Stimulated activated CD8-positive, alpha-beta memory T cell treated with anti-CD3 and anti-CD28 coated beads, Interleukin-4, amount 100 ng/mL, for 48 hours (primary cell): ENCODE results near the gene CFAP74.
A peak's percentile ranks its signal among the peaks of the same experiment; 100 is the strongest.

Experiments
- DNase-seq: peaks from one replicate; pipeline ENCODE4 v3.0.0-alpha.2; 2020

Gene CFAP74

DNA sequence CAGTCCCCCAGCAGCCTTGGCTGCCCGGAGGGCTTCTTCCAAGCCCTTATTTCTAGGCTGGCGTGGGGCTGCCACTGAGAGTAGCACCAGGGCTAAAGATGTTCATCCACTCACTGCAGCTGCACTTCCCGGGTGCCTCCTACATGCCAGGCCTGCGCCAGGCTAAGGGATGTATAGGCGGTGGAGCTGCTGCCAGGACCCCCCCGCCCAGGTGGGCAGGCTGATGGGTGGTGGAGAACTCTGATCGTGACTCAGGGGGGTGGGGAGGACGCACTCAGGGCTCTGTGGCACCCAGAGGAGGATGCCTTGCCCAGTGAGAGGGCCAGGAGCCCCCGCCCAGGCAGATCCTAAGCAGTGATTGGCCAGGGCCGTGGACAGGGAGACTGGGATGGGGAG lies 34.1 kb downstream of the CFAP74 start:
- DNase-seq = no peak

- no peak for DNase-seq
These were observed 34.6 kb downstream of the CFAP74 start for GRCh38 chr1:1968767-1969504.

- no peak for DNase-seq
These were observed 35.7 kb downstream of the CFAP74 start for GRCh38 chr1:1967879-1968278.

- DNase-seq = no peak
These were observed 36.4 kb downstream of the CFAP74 start for GRCh38 chr1:1967151-1967550.

DNA sequence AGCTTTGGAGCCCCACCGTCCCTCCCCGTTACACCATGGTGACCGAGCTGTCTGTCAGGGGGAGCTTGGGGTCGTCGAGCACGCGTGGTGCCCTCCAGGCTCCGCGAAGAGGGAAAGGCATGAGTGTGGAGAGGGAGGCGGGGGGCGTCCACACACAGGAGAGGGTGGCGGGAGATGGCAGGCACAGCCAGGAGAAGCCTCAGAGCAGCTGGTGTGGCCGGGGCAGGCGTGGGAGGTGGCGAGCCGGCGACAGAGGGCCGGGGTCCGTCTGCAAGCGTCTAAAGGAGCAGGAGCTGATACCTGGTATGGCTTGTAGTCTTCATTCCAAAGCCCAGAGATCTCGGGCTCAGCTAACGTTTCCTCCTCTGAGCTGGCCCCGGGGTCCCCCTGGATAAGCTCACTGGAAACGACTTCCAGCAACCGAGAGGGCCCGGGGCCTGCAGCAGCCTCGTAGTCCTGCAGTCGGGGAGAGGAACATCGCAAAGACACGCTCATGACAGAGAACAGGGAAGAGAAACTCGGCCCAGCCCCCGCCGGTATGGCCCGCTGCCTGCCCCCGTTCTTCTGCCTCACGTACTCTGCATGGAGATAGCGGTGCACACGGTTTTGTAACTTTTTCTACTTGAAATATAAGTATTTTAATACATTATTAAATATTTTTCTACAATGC lies 37.4 kb downstream of the CFAP74 start:
- no peak for DNase-seq

- DNase-seq = no peak
These were observed 38.0 kb downstream of the CFAP74 start for GRCh38 chr1:1965546-1965945.

GRCh38 chr1:1964811-1965210 lies 38.8 kb downstream of the CFAP74 start:
- DNase-seq = no peak

DNA sequence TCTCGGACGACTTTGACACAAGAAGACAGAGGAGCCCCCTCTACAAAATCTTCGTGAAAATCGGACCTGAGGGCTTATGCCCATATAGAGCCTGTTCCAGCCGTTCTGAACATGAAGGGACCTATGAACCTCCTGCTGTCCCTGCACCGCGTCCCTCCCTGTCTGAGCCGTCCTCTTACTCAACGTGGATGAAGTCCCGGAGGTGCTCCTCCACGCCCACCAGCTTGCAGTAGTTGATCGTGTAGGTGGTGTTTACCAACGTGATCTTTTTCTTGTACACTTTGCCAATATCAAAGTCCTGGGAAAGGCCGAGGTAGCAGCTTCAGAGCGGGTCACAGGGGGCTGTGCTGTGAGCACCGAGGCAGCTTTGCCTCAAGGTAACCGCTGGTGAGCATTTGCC lies 40.0 kb downstream of the CFAP74 start:
- DNase-seq = no peak

DNA sequence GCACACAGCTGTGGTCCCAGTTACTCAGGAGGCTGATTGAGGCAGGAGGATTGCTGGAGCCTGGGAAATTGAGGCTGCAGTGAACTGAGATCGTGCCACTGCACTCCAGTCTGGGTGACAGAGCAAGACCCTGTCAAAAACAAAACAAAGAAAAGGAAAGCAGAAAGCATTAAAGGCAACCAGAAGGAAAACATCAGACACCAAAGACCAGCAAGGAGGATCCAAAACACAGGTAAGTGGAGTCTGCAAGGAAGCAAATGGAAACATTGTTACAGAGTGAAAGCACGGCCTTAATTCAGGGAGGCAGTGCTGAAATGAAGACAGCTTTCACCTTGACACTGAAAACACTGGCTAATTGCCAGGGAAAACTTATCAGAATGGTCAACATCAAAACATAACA lies 40.8 kb downstream of the CFAP74 start:
- no peak for DNase-seq

DNA sequence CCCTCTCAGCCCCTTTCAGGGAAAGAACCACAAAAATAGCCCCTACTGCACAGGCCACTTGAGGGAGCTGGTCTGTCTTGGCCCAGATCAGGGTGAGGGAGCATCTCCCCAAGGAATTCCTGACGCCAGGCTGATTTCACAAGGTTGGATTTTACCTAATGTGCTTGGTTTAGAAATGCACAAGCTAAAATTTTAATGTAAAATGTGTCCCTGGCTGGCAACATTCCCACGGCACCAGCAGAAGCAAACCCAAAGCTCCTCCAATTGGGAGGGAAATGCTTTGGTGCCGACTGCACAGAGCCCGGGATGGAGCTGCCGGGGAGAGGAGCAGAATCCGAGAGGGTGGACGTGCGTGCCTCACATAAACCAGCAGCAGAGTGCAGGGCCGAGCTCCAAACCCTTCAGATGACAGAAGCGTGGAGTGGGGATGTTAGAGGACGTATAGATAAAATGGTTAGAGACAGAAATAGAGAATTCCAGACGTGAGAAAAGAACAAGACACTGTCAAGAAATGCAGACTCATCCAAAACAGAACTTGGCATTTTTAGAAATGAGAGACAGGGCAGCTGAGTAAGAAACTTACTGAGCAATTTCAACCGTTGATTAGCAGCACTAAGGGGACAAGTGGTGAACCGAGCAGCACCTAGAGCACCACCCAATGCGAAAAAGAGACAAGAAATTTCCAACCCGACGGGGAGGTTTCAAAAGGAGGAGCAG lies 42.9 kb downstream of the CFAP74 start:
- DNase-seq = no peak

DNA sequence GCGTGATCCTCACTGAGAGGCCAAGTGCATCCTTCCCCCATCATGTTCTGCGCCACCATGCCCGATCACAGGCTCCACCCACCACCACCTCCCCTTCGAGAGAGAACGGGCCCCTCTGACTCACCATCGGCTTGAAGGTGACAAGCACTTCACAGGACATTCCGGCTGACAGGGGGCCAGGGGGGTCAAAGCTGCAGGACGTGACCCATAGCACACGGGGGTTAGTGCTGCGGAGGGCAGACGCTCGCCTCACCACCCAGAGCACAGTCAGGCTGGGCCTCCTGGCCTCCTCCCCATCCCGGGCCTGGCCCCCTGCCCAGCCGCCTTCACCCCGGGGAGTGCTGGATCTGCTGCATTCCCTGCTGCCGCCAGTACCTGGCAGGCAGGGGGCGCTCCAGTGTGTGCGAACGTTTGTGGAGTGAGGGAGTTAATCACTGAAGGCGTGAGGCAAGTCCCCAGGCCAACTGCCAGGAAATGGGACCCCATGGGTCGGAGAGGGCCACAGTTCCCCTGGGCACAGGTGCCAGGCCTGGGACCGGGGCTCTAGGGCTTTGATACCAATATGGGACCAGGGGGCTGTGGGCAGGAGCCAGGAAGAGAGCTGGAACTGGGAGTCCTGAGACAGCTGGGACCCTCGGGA lies 43.6 kb downstream of the CFAP74 start:
- DNase-seq = peak; percentile 92

DNA sequence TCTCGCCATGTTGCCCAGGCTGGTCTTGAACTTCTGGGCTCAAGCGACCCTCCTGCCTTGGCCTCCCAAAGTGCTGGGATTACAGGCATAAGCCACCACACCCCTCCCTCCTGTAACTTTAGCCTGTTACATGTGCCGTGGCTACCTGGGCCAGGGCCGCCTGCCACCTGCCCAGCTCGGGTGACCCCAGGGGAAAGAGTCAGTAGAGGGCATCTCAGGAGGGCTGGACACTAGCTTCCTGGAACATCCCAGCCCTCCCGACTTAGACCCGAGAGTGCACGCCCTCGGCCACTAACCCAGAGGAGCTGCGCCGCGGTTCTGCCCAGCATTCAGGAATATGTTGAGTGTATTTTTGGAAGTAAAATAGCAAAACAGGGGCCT lies 44.1 kb downstream of the CFAP74 start:
- DNase-seq = no peak

DNA sequence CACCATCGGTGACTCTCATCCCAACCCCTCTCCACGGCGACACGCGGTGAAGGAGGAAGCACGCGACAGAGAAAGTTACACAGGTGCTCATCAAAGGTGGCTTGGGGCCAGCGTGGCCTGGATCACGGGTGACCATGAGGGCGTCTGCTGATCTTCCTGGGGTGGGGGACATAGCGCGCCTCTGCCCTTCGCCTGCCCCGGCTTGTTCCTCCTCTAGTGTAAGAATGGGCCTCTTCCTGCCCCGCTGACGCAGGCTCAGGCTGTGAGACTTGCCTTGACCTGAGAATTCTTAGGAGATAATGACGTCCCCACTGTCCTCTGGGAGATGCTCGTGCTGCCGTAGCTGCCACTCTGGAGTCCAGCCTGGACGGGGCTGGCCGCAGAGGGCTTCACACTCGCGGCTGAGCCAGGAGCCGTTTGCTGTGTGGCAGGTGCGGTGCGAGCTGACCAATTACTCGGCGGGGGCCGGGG lies 45.5 kb downstream of the CFAP74 start:
- no peak for DNase-seq

DNA sequence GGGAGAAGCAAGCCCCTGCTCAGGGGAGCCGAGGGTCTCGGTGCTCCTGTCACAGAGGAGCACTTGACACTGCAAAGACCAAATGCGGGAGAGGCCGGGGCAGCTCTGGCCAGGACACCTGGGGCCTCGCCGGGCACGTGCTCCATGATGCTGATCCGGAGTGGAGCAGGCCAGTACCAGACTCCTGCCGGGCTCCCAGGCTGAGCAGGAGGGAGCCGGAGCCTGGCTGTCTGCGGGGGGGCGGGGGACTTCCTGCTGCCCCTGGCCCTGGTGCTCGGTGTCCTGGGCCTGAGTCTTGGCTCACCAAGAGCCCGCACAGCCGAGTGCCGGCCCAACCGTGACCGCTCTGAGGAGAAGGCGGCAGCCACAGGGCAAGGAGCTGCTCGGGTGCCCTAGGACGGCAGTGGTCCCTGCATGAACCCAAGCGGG lies 46.0 kb downstream of the CFAP74 start:
- DNase-seq = no peak

- DNase-seq = no peak
These were observed 46.7 kb downstream of the CFAP74 start for GRCh38 chr1:1956586-1957532.

DNA sequence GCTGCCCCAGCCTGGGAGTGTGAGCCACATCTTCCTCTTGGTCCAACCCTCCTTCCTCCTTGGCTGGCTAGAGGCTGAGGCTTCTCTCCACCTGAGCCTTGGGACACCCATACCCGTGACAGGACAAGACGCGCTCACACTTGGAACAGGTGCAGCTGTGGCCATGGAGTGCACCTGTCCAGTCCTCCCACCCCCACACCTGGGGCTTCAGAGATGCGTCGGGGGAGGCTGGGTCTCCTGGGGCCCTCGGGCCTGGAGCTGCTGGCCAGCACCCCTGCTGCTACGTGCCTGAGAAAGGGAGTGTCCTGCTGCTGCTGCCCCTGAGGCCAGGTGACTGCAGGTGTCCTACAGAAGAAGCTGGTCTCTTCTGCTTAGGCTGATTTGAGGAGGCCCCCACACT lies 47.5 kb downstream of the CFAP74 start:
- DNase-seq = no peak

DNA sequence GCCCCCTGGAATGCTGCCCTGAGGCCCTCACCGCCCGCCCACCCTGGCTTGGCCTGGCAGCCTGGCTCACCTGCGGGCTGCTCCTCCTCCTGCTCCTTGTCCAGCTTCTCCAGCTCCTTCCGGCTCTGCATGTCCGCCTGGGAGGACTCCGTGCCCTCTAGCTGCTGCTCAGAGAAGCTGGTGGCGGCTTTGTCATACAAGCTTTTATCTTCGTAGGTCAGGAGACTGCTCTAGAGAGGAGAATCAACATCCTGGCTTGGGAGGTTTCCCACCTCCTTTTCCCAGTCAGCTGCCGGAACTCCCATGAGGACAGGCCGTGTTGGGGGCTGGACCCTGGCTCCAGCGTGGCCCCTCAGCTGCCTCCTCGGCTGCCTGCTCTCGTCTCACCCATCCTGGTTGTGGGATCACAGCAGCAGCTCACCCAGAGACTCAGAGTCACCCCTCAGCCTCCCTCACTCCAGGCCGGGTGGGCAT lies 47.9 kb downstream of the CFAP74 start:
- no peak for DNase-seq

DNA sequence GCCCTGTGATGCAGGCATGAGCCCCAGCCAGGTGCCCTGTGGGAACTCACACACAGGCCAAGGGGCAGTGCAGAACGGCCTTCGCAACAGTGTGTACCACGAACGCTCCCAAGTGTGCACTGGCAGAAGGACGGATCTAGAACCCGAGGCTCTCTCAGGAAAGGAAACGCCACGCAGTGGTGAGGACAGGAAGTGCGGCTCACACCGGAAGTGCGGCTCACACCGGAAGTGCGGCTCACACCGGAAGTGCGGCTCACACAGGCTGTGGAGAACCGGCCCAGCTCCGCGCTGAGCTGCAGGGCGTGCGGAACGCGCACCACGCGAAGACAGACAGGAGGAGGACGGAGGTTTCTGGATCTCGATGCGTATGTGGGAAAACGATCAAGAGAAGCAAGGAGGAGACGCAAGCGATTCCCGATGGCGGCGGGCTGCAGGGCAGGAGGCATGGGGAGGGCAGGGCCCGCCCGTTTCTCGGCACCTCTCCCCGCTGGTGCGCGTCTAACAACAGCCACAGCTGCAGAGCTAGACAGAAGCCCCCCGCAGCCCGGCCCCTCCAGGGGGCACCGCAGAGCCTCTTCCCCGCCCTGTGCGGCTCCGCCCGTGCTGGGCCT lies 48.6 kb downstream of the CFAP74 start:
- peak; percentile 58 for DNase-seq

DNA sequence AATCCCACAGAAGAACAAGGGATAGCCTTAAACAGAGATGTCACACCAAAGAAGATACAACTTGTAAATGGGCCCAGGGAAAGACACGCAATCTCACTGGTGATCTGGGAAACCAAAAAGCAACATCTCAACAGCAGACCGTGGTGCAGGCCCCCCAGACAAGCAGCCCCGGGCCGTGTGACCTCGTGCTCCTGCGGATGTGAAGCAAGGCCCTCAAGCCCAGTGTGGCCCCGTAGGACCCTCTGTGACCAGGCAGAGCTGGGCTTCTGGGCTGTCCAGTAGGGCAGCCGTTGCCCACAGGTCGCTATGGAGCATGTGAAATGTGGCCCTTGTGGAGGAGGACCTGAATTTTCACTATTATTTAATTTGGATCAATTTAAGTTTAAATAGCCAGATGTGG lies 49.6 kb downstream of the CFAP74 start:
- no peak for DNase-seq

DNA sequence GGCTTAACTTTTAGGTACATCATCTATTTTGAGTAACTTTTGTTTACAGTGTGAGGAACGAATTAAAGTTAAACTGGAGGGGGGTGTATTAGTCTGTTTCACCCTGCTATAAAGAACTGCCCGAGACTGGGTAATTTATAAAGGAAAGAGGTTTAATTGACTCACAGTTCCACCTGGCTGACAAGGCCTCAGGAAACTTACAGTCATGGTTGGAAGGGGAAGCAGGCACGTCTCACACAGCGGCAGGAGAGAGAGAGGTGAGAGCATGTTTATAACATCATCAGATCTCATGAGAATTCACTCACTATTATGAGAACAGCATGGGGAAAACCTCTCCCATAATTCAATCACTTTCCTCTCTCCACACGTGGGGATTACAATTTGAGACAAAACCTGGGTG lies 52.6 kb downstream of the CFAP74 start:
- DNase-seq = no peak

DNA sequence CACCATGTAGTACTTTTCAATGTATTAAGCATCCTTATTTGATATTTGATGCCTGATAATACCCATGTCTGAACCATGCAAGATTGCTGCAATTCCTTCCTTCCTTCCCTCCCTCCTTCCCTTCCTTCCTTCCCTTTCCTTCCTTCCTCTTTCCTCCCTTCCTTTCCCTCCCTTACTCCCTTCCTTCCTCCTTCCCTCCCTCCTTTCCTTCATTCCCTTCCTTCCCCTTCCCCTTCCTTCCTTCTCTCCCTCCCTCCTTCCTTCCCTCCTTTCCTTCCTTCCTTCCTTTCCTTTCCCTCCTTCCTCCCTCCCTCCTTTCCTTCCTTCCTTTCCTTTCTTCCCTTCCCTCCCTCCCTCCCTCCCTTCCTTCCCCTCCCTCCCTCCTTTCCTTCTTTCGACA lies 54.8 kb downstream of the CFAP74 start:
- no peak for DNase-seq

GRCh38 chr1:1947493-1947892 lies 56.1 kb downstream of the CFAP74 start:
- no peak for DNase-seq
